ENCODE measurements around the gene C6orf15. TPM values are rescaled to one million over a fixed set of nuclear protein-coding genes. Genes with fewer than 3 reads are reported as not detected.

C6orf15 gene
- total and polyA plus RNA-seq, 2 of the 8 experiments (the other 6 are each of a cell fraction or from before 2014, with no cell fraction given): not detected

GRCh38 chr6:31157513-31158139, 45.3 kb upstream of the C6orf15 start, which contains the start of gene CCHCR1 (continued):
- TF ChIP-seq CHD7 (IDR thresholded peaks at IDR 0.05; ENCODE audit: insufficient replicate concordance, low read length) (no peak), HDAC2 (IDR thresholded peaks at IDR 0.05; ENCODE audit: borderline replicate concordance in 1 of 2, low read depth in 2 of 2, low read length in 2 of 2) (no peak), CBX5 (IDR thresholded peaks at IDR 0.05; ENCODE audit: low read depth, low read length) (no peak)

Data from H1 (cell line).